HL-60 (cell line): Measurements from ENCODE around the gene MRPS22.

Experiments
- TF ChIP-seq, protein P1 (sequence below): IDR thresholded peaks from one replicate; pipeline ENCODE4 v1.5.1; 2011; ENCODE audit warnings: low read length, control low read depth, inconsistent platforms; ENCODE audit not compliant: insufficient read depth
- TF ChIP-seq, protein P2 (sequence below): IDR thresholded peaks from 2 replicates; pipeline ENCODE4 v1.6.1; 2012; ENCODE audit warnings: low read depth; ENCODE audit not compliant: insufficient replicate concordance

GRCh38 chr3:139355476-139355875 lies 11.7 kb downstream of the MRPS22 start:
- TF ChIP-seq, protein P1, sequence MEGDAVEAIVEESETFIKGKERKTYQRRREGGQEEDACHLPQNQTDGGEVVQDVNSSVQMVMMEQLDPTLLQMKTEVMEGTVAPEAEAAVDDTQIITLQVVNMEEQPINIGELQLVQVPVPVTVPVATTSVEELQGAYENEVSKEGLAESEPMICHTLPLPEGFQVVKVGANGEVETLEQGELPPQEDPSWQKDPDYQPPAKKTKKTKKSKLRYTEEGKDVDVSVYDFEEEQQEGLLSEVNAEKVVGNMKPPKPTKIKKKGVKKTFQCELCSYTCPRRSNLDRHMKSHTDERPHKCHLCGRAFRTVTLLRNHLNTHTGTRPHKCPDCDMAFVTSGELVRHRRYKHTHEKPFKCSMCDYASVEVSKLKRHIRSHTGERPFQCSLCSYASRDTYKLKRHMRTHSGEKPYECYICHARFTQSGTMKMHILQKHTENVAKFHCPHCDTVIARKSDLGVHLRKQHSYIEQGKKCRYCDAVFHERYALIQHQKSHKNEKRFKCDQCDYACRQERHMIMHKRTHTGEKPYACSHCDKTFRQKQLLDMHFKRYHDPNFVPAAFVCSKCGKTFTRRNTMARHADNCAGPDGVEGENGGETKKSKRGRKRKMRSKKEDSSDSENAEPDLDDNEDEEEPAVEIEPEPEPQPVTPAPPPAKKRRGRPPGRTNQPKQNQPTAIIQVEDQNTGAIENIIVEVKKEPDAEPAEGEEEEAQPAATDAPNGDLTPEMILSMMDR = no peak
- TF ChIP-seq, protein P2, sequence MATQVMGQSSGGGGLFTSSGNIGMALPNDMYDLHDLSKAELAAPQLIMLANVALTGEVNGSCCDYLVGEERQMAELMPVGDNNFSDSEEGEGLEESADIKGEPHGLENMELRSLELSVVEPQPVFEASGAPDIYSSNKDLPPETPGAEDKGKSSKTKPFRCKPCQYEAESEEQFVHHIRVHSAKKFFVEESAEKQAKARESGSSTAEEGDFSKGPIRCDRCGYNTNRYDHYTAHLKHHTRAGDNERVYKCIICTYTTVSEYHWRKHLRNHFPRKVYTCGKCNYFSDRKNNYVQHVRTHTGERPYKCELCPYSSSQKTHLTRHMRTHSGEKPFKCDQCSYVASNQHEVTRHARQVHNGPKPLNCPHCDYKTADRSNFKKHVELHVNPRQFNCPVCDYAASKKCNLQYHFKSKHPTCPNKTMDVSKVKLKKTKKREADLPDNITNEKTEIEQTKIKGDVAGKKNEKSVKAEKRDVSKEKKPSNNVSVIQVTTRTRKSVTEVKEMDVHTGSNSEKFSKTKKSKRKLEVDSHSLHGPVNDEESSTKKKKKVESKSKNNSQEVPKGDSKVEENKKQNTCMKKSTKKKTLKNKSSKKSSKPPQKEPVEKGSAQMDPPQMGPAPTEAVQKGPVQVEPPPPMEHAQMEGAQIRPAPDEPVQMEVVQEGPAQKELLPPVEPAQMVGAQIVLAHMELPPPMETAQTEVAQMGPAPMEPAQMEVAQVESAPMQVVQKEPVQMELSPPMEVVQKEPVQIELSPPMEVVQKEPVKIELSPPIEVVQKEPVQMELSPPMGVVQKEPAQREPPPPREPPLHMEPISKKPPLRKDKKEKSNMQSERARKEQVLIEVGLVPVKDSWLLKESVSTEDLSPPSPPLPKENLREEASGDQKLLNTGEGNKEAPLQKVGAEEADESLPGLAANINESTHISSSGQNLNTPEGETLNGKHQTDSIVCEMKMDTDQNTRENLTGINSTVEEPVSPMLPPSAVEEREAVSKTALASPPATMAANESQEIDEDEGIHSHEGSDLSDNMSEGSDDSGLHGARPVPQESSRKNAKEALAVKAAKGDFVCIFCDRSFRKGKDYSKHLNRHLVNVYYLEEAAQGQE = no peak
